Measurements from ENCODE around the gene LYRM4.
A peak's percentile ranks its signal among the peaks of the same experiment; 100 is the strongest.

Gene LYRM4

DNA sequence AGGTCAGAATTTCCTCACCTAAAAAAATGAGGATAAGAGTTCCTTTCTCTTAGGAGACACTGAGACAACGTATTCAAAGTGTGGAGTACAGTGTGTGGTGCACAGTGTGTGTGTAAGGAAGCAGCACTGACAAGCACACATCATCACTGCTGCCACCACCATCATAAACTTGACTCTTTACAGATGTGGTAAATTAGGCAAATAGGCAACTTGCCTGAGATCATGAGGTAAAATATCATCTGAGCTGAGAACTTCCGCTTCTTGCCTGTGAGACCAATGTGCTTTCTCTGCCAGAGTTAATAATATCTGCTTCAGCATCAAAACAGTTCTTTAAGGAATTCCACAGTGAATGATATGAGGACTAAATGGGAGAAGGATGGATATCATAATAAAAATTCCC is 52.7 kb downstream of the LYRM4 start:
- no peak for DNase-seq (ENCODE audit: low read depth)
- TF ChIP-seq, protein P1, sequence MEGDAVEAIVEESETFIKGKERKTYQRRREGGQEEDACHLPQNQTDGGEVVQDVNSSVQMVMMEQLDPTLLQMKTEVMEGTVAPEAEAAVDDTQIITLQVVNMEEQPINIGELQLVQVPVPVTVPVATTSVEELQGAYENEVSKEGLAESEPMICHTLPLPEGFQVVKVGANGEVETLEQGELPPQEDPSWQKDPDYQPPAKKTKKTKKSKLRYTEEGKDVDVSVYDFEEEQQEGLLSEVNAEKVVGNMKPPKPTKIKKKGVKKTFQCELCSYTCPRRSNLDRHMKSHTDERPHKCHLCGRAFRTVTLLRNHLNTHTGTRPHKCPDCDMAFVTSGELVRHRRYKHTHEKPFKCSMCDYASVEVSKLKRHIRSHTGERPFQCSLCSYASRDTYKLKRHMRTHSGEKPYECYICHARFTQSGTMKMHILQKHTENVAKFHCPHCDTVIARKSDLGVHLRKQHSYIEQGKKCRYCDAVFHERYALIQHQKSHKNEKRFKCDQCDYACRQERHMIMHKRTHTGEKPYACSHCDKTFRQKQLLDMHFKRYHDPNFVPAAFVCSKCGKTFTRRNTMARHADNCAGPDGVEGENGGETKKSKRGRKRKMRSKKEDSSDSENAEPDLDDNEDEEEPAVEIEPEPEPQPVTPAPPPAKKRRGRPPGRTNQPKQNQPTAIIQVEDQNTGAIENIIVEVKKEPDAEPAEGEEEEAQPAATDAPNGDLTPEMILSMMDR (IDR thresholded peaks at IDR 0.05; ENCODE audit: low read depth, low read length, missing control alignments), result no peak
- in situ Hi-C loops (cut with HindIII; ENCODE audit: low sequenced_read_pairs), result no loop called here
- H3K4me3 ChIP-seq (ENCODE audit: low read depth, low read length), result no peak overlapping the region

DNA sequence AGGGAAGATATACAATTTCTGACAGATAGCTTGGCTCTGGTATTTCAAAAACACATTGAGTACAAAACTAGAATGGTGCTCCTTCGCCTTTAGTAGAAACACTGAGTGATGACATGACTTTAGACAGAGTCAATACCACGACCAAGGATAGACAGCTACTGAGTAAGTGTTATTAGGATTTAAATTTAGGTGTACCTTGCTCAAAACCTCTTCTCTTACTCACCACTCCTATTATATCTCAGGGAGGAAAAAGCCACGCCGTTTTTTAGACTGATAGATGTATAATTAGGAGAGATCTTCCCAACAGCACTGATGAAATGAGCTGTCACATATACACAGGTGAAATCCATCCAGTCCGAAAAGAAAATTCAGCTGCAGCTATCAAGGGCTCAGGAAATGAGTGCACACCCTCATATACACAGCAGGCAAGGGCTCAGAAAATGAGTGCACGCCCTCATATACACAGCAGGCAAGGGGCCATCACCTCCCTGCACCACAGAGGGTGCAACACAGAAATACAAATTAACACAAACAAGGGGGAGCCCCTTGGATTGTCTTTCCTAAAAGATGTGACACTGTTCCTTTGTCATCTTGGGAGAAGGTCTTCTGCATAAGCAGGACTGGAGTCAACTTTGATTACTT is 53.7 kb downstream of the LYRM4 start:
- TF ChIP-seq, protein P1 (IDR thresholded peaks at IDR 0.05; ENCODE audit: low read depth, low read length, missing control alignments), result no peak
- in situ Hi-C loops (cut with HindIII; ENCODE audit: low sequenced_read_pairs), result no loop called here
- H3K4me3 ChIP-seq (ENCODE audit: low read depth, low read length), result no peak overlapping the region
- DNase-seq (ENCODE audit: low read depth), result no peak

DNA sequence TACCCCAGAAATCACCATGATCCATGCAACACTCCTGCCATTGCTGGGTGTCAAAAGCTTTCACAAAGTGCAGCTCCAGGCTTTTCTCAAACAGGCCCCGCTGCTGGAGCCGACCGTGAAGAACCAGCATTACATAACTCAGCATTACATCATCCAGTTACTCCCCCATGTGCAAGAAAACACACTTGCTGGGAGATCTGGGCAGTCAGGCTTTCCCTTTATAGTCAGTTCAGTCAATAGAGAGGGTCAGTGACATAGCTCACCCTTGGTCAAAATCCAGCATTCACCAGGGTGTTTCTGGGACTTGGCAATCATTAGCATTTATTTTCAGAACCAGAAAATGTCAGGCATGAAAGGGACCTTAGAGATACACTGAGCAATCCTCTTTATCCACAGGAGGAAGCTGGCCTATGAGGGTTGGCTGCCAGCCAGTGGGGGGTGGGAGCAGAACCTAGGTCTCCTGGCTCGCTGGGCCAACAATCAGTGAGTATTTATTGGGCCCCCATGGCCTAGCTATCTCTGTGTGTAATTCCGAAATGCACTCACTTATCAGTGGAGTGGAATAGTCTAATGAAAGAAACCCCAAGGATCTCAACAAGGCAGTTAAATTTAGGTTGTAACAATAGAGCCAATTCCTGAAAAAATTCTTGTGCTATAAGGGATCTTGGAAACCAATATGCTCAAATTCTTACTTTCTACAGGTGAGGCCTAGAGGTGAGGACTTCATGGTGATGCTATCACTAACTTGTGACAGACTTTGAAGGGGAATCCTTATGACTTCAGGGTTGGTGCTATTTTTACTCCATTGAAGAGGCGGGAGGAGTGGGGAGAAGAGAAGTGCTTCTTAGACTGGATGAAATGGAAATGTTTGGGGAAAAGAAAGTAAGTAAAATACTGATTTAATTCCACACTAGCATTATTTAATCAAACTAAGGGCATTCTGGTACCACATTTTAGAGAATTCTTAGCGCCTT is 54.6 kb downstream of the LYRM4 start:
- H3K4me3 ChIP-seq (ENCODE audit: low read depth, low read length), result no peak overlapping the region
- TF ChIP-seq, protein P1 (IDR thresholded peaks at IDR 0.05; ENCODE audit: low read depth, low read length, missing control alignments), result no peak
- DNase-seq (ENCODE audit: low read depth), result peak; percentile 46
- in situ Hi-C loops (cut with HindIII; ENCODE audit: low sequenced_read_pairs), result no loop called here

DNA sequence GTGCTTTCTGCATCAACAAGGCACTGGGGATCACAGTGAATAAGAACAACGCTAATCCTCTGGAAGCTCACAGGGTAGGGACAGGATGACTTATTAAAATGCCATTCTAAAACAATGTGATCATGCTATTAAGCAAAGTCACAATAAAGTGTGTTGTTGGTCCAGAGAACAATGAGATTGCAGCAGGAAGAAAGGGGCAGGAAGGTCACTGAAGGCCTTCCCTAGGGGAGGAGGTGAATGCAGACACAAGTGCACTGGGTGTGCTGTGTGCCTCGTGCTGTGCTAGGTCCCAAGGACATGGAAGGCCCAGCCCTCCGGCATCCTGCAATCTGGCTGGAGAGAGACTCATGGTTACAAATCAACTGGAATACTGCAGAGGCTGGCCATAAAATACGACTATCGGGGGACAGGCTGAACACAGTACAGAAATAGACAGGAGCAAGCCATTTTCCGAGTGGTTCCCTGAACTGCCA is 55.7 kb downstream of the LYRM4 start:
- TF ChIP-seq, protein P1 (IDR thresholded peaks at IDR 0.05; ENCODE audit: low read depth, low read length, missing control alignments), result no peak
- DNase-seq (ENCODE audit: low read depth), result no peak
- no peak overlapping the region for H3K4me3 ChIP-seq (ENCODE audit: low read depth, low read length)
- in situ Hi-C loops (cut with HindIII; ENCODE audit: low sequenced_read_pairs), result no loop called here

DNA sequence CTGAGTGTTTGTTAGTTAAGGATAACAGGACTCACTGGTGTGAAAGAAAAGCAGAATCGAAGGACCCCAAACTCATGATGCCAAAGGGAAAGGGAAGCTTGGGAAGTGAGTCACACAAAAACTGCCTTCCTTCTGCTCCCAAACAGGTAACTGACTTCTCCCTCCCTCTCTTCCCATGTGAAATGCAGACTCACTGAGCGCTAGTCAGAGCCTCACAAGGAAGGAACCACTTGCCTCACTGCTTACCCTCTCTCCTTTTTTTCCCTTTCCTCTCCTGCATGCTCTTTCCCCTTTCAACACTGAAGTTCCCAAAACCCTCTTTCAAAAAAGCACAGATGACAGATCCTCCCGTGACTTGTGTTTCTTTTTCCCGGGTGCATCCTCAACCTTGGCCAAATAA is 56.4 kb downstream of the LYRM4 start:
- TF ChIP-seq, protein P1 (IDR thresholded peaks at IDR 0.05; ENCODE audit: low read depth, low read length, missing control alignments), result no peak
- in situ Hi-C loops (cut with HindIII; ENCODE audit: low sequenced_read_pairs), result no loop called here
- no peak for DNase-seq (ENCODE audit: low read depth)
- no peak overlapping the region for H3K4me3 ChIP-seq (ENCODE audit: low read depth, low read length)

DNA sequence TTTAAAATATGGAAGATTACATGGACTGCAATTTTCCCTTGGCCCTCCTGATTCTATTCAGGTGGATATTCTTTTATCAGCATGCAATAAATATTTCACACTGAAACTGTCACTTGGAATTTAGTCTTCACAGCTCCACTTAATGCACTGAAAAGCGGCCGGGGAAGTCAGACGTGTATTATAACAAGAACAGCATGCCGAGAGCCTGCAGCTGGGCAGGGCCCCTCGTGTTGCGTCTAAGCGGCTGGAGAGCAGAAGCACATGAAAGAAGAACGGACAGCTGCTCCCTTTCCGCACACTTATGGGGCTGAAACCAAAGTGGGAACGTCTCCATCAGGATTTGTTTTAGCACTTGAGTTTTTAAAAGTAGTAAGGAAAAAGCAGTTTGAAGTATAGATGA is 57.2 kb downstream of the LYRM4 start:
- no peak overlapping the region for H3K4me3 ChIP-seq (ENCODE audit: low read depth, low read length)
- in situ Hi-C loops (cut with HindIII; ENCODE audit: low sequenced_read_pairs), result no loop called here
- TF ChIP-seq, protein P1 (IDR thresholded peaks at IDR 0.05; ENCODE audit: low read depth, low read length, missing control alignments), result no peak
- DNase-seq (ENCODE audit: low read depth), result no peak
